HepG2 (cell line): ENCODE data around the gene LCE3C.
A peak's percentile ranks its signal among the peaks of the same experiment; 100 is the strongest.

Source experiments
- CTCF ChIP-seq: sonication (generic); formaldehyde crosslinking; IDR thresholded peaks from 2 replicates; pipeline ENCODE4 v1.5.0; 2020; ENCODE audit warnings: mild to moderate bottlenecking, missing genetic modification reagents, moderate library complexity
- JUND ChIP-seq: sonication (generic); formaldehyde crosslinking; IDR thresholded peaks from 2 replicates; pipeline ENCODE4 v1.8.0; 2022; ENCODE audit warnings: mild to moderate bottlenecking, missing genetic modification reagents
- KLF9 ChIP-seq: IDR thresholded peaks from 2 replicates; pipeline ENCODE4 v1.6.1; 2016; ENCODE audit warnings: low read depth
- MYC ChIP-seq: sonication (generic); formaldehyde crosslinking; IDR thresholded peaks from 2 replicates; pipeline ENCODE4 v1.9.0; 2021; ENCODE audit warnings: missing genetic modification reagents, borderline replicate concordance
- PHB2 ChIP-seq: fragments of 450-650 bp; IDR thresholded peaks from 2 replicates; pipeline ENCODE4 v1.6.1; 2018; ENCODE audit not compliant: partially characterized antibody
- POLR2AphosphoS5 ChIP-seq: IDR thresholded peaks from 2 replicates; pipeline ENCODE4 v1.6.1; 2012; ENCODE audit warnings: low read depth, low read length
- PRDM15 ChIP-seq: sonication (generic); formaldehyde crosslinking; IDR thresholded peaks from 2 replicates; pipeline ENCODE4 v1.4.0; 2020; ENCODE audit warnings: missing genetic modification reagents
- RELA ChIP-seq: sonication (generic); formaldehyde crosslinking; IDR thresholded peaks from 2 replicates; pipeline ENCODE4 v1.4.0; 2020; ENCODE audit warnings: missing genetic modification reagents
- RFX1 ChIP-seq: fragments of 450-650 bp; IDR thresholded peaks from 2 replicates; pipeline ENCODE4 v1.6.1; 2017
- TBP ChIP-seq: sonication (generic); formaldehyde crosslinking; IDR thresholded peaks from 2 replicates; pipeline ENCODE4 v1.5.0; 2020; ENCODE audit warnings: missing genetic modification reagents
- ZNF274 ChIP-seq: sonication (generic); formaldehyde crosslinking; IDR thresholded peaks from 2 replicates; pipeline ENCODE4 v1.5.1; 2020; ENCODE audit warnings: mild to moderate bottlenecking, missing genetic modification reagents
- ZNF383 ChIP-seq: sonication (generic); formaldehyde crosslinking; IDR thresholded peaks from 2 replicates; pipeline ENCODE4 v1.4.0; 2020; ENCODE audit warnings: missing genetic modification reagents, mild to moderate bottlenecking, borderline replicate concordance
- ZNF747 ChIP-seq: sonication (generic); formaldehyde crosslinking; IDR thresholded peaks from 2 replicates; pipeline ENCODE4 v1.8.1; 2023; ENCODE audit warnings: missing genetic modification reagents, mild to moderate bottlenecking, borderline replicate concordance
- TF ChIP-seq, protein P1 (sequence below): sonication (generic); formaldehyde crosslinking; IDR thresholded peaks from 2 replicates; pipeline ENCODE4 v1.4.0; 2020; ENCODE audit warnings: missing genetic modification reagents

DNA sequence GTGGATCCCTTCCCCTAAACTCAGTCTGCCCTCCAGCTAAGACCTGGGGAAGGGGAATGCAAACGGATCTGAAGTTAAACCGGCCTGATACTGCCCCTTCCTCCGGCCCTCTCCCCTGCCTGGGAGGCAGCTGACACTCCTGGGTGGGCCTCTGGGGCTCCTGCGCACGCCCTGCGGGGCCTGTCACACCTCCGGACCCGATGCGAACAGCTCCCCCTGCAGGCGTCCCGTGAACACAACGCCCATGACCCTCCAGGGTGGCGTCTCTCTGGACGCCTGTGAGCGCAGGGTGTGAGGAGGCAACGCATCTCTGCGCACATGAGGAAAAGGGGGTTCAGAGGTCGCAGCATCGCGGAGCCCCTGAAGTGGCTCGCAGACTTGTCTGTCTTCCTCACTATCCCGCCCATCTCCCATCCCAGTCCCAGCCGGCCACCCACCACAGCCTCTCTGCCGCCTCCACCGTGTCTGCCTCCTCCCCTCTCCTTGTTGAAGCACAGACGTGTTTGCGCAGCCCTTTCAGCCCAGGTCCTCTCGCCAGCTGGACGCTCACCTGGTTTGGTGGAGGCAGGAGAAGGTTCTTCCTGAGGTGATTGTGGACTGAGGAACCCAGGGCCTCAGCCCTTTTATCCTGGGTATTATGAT, 23.3 kb downstream of the LCE3C start:
- TF ChIP-seq PRDM15 (CRISPR knock-in tag) (no peak), ZNF274 (CRISPR knock-in tag) (no peak), ZNF383 (CRISPR knock-in tag) (no peak), RELA (CRISPR knock-in tag) (no peak), POLR2AphosphoS5 (no peak), PHB2 (no peak), ZNF747 (CRISPR knock-in tag) (no peak), RFX1 (no peak), JUND (CRISPR knock-in tag) (no peak), TBP (CRISPR knock-in tag) (no peak), KLF9 (no peak), CTCF (CRISPR knock-in tag) (peak; percentile 48), MYC (CRISPR knock-in tag) (no peak)
- TF ChIP-seq, protein P1, sequence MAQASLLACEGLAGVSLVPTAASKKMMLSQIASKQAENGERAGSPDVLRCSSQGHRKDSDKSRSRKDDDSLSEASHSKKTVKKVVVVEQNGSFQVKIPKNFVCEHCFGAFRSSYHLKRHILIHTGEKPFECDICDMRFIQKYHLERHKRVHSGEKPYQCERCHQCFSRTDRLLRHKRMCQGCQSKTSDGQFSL, result no peak
